Neural cell (in vitro differentiated cells): ENCODE data around the gene GPR3.

Source experiments
- CTCF ChIP-seq: fragments of 450-650 bp; IDR thresholded peaks from 2 replicates; pipeline ENCODE4 v1.5.1; 2014; ENCODE audit warnings: antibody characterized with exemption, mild to moderate bottlenecking, moderate library complexity; ENCODE audit not compliant: poor library complexity, severe bottlenecking
- EP300 ChIP-seq: fragments of 450-650 bp; conservative IDR thresholded peaks from 2 replicates; pipeline ENCODE4 v1.6.1; 2014; ENCODE audit warnings: antibody characterized with exemption, mild to moderate bottlenecking, moderate library complexity; ENCODE audit not compliant: poor library complexity, severe bottlenecking
- EZH2 ChIP-seq: fragments of 200-600, 300-800 bp; shearing (Covaris generic), sonication (generic); IDR thresholded peaks from 2 replicates; pipeline ENCODE4 v1.6.1; 2014; ENCODE audit warnings: antibody characterized with exemption, low read length, borderline replicate concordance, mild to moderate bottlenecking; ENCODE audit not compliant: insufficient read depth, poor library complexity, severe bottlenecking
- MXI1 ChIP-seq: fragments of 450-650 bp; conservative IDR thresholded peaks from 2 replicates; pipeline ENCODE4 v1.6.1; 2014; ENCODE audit warnings: antibody characterized with exemption, mild to moderate bottlenecking; ENCODE audit not compliant: poor library complexity, severe bottlenecking
- POLR2AphosphoS5 ChIP-seq: IDR thresholded peaks from 2 replicates; pipeline ENCODE4 v1.6.1; 2012
- RAD21 ChIP-seq: fragments of 450-650 bp; conservative IDR thresholded peaks from 2 replicates; pipeline ENCODE4 v1.6.1; 2014; ENCODE audit warnings: antibody characterized with exemption, mild to moderate bottlenecking, moderate library complexity
- REST ChIP-seq: IDR thresholded peaks from 2 replicates; pipeline ENCODE4 v1.6.1; 2012; ENCODE audit warnings: borderline replicate concordance

GRCh38 chr1:27353629-27354028 lies 38.8 kb upstream of the GPR3 start:
- TF ChIP-seq REST: no peak
- TF ChIP-seq CTCF: no peak
- TF ChIP-seq POLR2AphosphoS5: no peak
- TF ChIP-seq EZH2: no peak
- TF ChIP-seq RAD21: no peak
- no peak for TF ChIP-seq MXI1
- TF ChIP-seq EP300: no peak
